Stomach (tissue), 9 donors: Measurements from ENCODE around the gene IL21R. TPM values are rescaled to one million over a fixed set of nuclear protein-coding genes. Genes with fewer than 3 reads are reported as not detected.

Experiments used
- DNase-seq, 2 donors: peaks; one replicate each; pipeline versions ENCODE4 v3.0.0 to v3.0.0-alpha.2; 2013 to 2019
- H3K27ac ChIP-seq, 5 donors: fragments of 200-600 bp in 4 of 5; sonication (generic) in 4 of 5; one replicate each; pipeline ENCODE4 v1.5.1; 2013 to 2019; ENCODE audit warnings: mild to moderate bottlenecking in 1 of 5, moderate library complexity in 1 of 5
- H3K27me3 ChIP-seq, 3 donors: fragments of 200-600 bp; sonication (generic); one replicate each; pipeline ENCODE4 v1.5.1; 2017 to 2019; ENCODE audit warnings: mixed run types in 1 of 3
- H3K36me3 ChIP-seq, 4 donors: fragments of 200-600 bp; sonication (generic); 1 replicate in 3 of 4; 2 replicates in 1 of 4; pipeline ENCODE4 v1.5.1; 2016 to 2019
- H3K4me1 ChIP-seq, 4 donors: fragments of 200-600 bp; sonication (generic); one replicate each; pipeline ENCODE4 v1.5.1; 2016 to 2019
- H3K4me3 ChIP-seq, 4 donors: fragments of 200-600 bp; sonication (generic) in 3 of 4; one replicate each; pipeline ENCODE4 v1.5.1; 2016 to 2019; ENCODE audit warnings: mild to moderate bottlenecking in 1 of 4
- H3K9me3 ChIP-seq, 4 donors: fragments of 200-600 bp; sonication (generic); one replicate each; pipeline ENCODE4 v1.5.1; 2016 to 2019
- CTCF ChIP-seq, 7 experiments: fragments of 450-650 bp in 4 of 7; fragments of 200-600 bp in 3 of 7; sonication (generic) in 3 of 7; IDR thresholded peaks; one replicate each; pipeline ENCODE4 v1.5.1; 2016 to 2019; ENCODE audit warnings: antibody characterized with exemption in 7 of 7, control low read depth in 2 of 7, mild to moderate bottlenecking in 1 of 7
- EP300 ChIP-seq: sonication (generic); formaldehyde crosslinking; IDR thresholded peaks from one replicate; pipeline ENCODE4 v1.6.1; 2017; ENCODE audit warnings: antibody characterized with exemption
- POLR2A ChIP-seq, 4 donors: fragments of 450-650 bp; IDR thresholded peaks; one replicate each; pipeline ENCODE4 v1.6.1; 2016; ENCODE audit warnings: antibody characterized with exemption in 4 of 4, control low read depth in 2 of 4, mild to moderate bottlenecking in 1 of 4, moderate library complexity in 1 of 4
- POLR2AphosphoS5 ChIP-seq, 3 donors: sonication (generic); formaldehyde crosslinking; IDR thresholded peaks; one replicate each; pipeline ENCODE4 v1.6.1; 2016; ENCODE audit warnings: antibody characterized with exemption in 3 of 3
- WGBS, 5 donors: extraction: QIAGEN DNeasy Blood & Tissue Kit in 3 of 5; methylation state at CpG; one replicate each; pipeline versions ENCODE4 v1.1.5 to v1.1.7; 2013 to 2018; 5-methylcytosine and 5-hydroxymethylcytosine counted together
- intact Hi-C: fragments of 100-400 bp; cut with DNase I; formaldehyde crosslinking; loops from one replicate; pipeline ENCODE4 v1.15.1; 2023; ENCODE audit warnings: low total_unique reads
- polyA plus RNA-seq, 3 donors: library from polyadenylated mRNA; stranded (reverse); fragments of 200-250 nt; gene quantifications; one replicate each; pipeline ENCODE4 v1.2.3, GENCODE V29; 2013
- total RNA-seq, 5 donors: library from RNA; depleted of rRNA; stranded (reverse); fragments of >200 nt; gene quantifications; one replicate each; pipeline versions ENCODE4 v1.1.0 to v1.2.3, GENCODE V29; 2014 to 2016
- donor health status: healthy with polysubstance abuse.
- donor health status: Bipolar disorder and iron deficiency.
- donor health status: healthy.

Gene IL21R
- total and polyA plus RNA-seq, 8 donors, result 0.14 to 0.73 (median 0.38) TPM; not detected in 4

- H3K36me3 ChIP-seq, result peaks cover 90 to 100% (median 100%) of the 10 kb centered on the region in 4 donors
- intact Hi-C loops, result no loop called here
These were observed 84.8 kb downstream of the IL21R start for GRCh38 chr16:27486760-27487159.

GRCh38 chr16:27489421-27489820, 87.4 kb downstream of the IL21R start:
- TF ChIP-seq CTCF (IDR thresholded peaks at IDR 0.05) (no peak), POLR2A (IDR thresholded peaks at IDR 0.05) (no peak), EP300 (no peak), POLR2AphosphoS5 (IDR thresholded peaks at IDR 0.05) (no peak)
- peaks cover 69 to 100% (median 100%) of the 10 kb centered on the region in 4 donors for H3K36me3 ChIP-seq
- DNase-seq, result no peak
- 92 to 97% (median 96%) methylated on average over 21 of the region's 21 CpGs for WGBS, 5 donors
- H3K27ac ChIP-seq, result no peak overlapping the region
- no peaks in the 10 kb centered on the region for H3K4me1 ChIP-seq
- intact Hi-C loops, result no loop called here
- no peaks in the 10 kb centered on the region for H3K27me3 ChIP-seq
- H3K9me3 ChIP-seq, result no peaks in the 10 kb centered on the region
- H3K4me3 ChIP-seq, result no peak overlapping the region

More at GRCh38 chr16:27486760-27487159, 84.8 kb downstream of the IL21R start:
- Histone ChIP-seq H3K9me3 (no peaks in the 10 kb centered on the region), H3K27me3 (no peaks in the 10 kb centered on the region), H3K27ac (no peak overlapping the region), H3K4me3 (no peak overlapping the region), H3K4me1 (no peaks in the 10 kb centered on the region)
- DNase-seq, result no peak
- no peak for TF ChIP-seq EP300
- TF ChIP-seq POLR2A (IDR thresholded peaks at IDR 0.05), result no peak
- no peak for TF ChIP-seq CTCF (IDR thresholded peaks at IDR 0.05)
- TF ChIP-seq POLR2AphosphoS5 (IDR thresholded peaks at IDR 0.05), result no peak
- 87 to 97% (median 93%) methylated on average over 3 of the region's 3 CpGs for WGBS, 5 donors

GRCh38 chr16:27489906-27490305, 87.9 kb downstream of the IL21R start:
- no peaks in the 10 kb centered on the region for H3K27me3 ChIP-seq
- no peaks in the 10 kb centered on the region for H3K9me3 ChIP-seq
- H3K36me3 ChIP-seq, result peaks cover 68 to 100% (median 100%) of the 10 kb centered on the region in 4 donors
- H3K4me1 ChIP-seq, result no peaks in the 10 kb centered on the region
- intact Hi-C loops, result no loop called here
- no peak overlapping the region for H3K27ac ChIP-seq
- DNase-seq, result no peak
- no peak for TF ChIP-seq EP300
- TF ChIP-seq POLR2A (IDR thresholded peaks at IDR 0.05), result no peak
- no peak for TF ChIP-seq POLR2AphosphoS5 (IDR thresholded peaks at IDR 0.05)
- TF ChIP-seq CTCF (IDR thresholded peaks at IDR 0.05), result no peak
- H3K4me3 ChIP-seq, result no peak overlapping the region
- WGBS, 5 donors, result 93 to 98% (median 96%) methylated on average over 7 of the region's 7 CpGs

- no peak overlapping the region for H3K4me3 ChIP-seq
- no peak for DNase-seq
- H3K27ac ChIP-seq, result peak overlapping the region in 3 of 5 donors; percentile 0 to 29 (median 14)
- intact Hi-C loops, result no loop called here
- 82% methylated on average over 15 to 16 of the region's 16 CpGs for WGBS, 5 donors
- peaks cover 60 to 100% (median 100%) of the 10 kb centered on the region in 4 donors for H3K36me3 ChIP-seq
- TF ChIP-seq EP300 (no peak), POLR2AphosphoS5 (IDR thresholded peaks at IDR 0.05) (no peak), CTCF (IDR thresholded peaks at IDR 0.05) (no peak), POLR2A (IDR thresholded peaks at IDR 0.05) (no peak)
- no peaks in the 10 kb centered on the region for H3K27me3 ChIP-seq
- H3K4me1 ChIP-seq, result no peaks in the 10 kb centered on the region
- no peaks in the 10 kb centered on the region for H3K9me3 ChIP-seq
These were observed 90.1 kb downstream of the IL21R start for GRCh38 chr16:27491894-27492587.
